Mesenchymal stem cell (in vitro differentiated cells and primary cell): ENCODE results near the gene RBBP8NL.
A peak's percentile ranks its signal among the peaks of the same experiment; 100 is the strongest.

Experiments used
- DNase-seq: peaks from one replicate; pipeline ENCODE4 v3.0.0-alpha.2; 2013
- H2AFZ ChIP-seq: one replicate; pipeline ENCODE4 v1.6.1; 2013; ENCODE audit warnings: low read depth, mild to moderate bottlenecking, control low read depth, inconsistent platforms, low read length, moderate library complexity
- H2AK5ac ChIP-seq: 2 replicates; pipeline ENCODE4 v1.6.1; 2013; ENCODE audit warnings: low read length, moderate library complexity, mild to moderate bottlenecking, inconsistent platforms; ENCODE audit not compliant: severe bottlenecking
- H2BK120ac ChIP-seq: one replicate; pipeline ENCODE4 v1.6.1; 2013; ENCODE audit warnings: low read depth, mild to moderate bottlenecking, inconsistent platforms, low read length, moderate library complexity
- H2BK12ac ChIP-seq, 2 experiments: one replicate each; pipeline ENCODE4 v1.6.1; 2013; ENCODE audit warnings: inconsistent platforms in 2 of 2, low read length in 2 of 2, mild to moderate bottlenecking in 2 of 2, moderate library complexity in 2 of 2, control low read depth in 1 of 2
- H2BK15ac ChIP-seq: one replicate; pipeline ENCODE4 v1.6.1; 2013; ENCODE audit warnings: mild to moderate bottlenecking, low read depth, inconsistent platforms; ENCODE audit not compliant: poor library complexity, severe bottlenecking
- H2BK5ac ChIP-seq: 2 replicates; pipeline ENCODE4 v1.6.1; 2013; ENCODE audit warnings: low read depth, mild to moderate bottlenecking, low read length, control low read depth, inconsistent platforms; ENCODE audit not compliant: poor library complexity, severe bottlenecking
- H3K14ac ChIP-seq, 2 experiments: one replicate each; pipeline ENCODE4 v1.6.1; 2013; ENCODE audit warnings: inconsistent platforms in 2 of 2, low read length in 2 of 2, control low read depth in 1 of 2, mild to moderate bottlenecking in 1 of 2, moderate library complexity in 1 of 2
- H3K18ac ChIP-seq, 2 experiments: one replicate each; pipeline ENCODE4 v1.6.1; 2013; ENCODE audit warnings: inconsistent platforms in 2 of 2, low read length in 2 of 2, control low read depth in 1 of 2, low read depth in 1 of 2, mild to moderate bottlenecking in 1 of 2
- H3K23ac ChIP-seq, 2 experiments: one replicate each; pipeline ENCODE4 v1.6.1; 2013; ENCODE audit warnings: inconsistent platforms in 2 of 2, low read length in 2 of 2, mild to moderate bottlenecking in 2 of 2, moderate library complexity in 2 of 2, control low read depth in 1 of 2
- H3K27ac ChIP-seq: 2 replicates; pipeline ENCODE4 v1.5.1; 2013; ENCODE audit warnings: mild to moderate bottlenecking, moderate library complexity, low read length, control low read depth, inconsistent platforms; ENCODE audit not compliant: poor library complexity, severe bottlenecking
- H3K27me3 ChIP-seq, 2 experiments: 2 replicates each; pipeline versions ENCODE4 v1.6.1 to v1.7.0; 2013; ENCODE audit warnings: low read length in 2 of 2, mild to moderate bottlenecking in 2 of 2, moderate library complexity in 2 of 2, control low read depth in 1 of 2, inconsistent platforms in 1 of 2; ENCODE audit not compliant: control insufficient read depth in 1 of 2, insufficient read depth in 1 of 2
- H3K36me3 ChIP-seq, 2 experiments: 2 replicates each; pipeline versions ENCODE4 v1.6.1 to v1.7.0; 2013; ENCODE audit warnings: low read length in 2 of 2, control low read depth in 1 of 2, inconsistent platforms in 1 of 2, low read depth in 1 of 2, mild to moderate bottlenecking in 1 of 2; ENCODE audit not compliant: insufficient read depth in 2 of 2, control insufficient read depth in 1 of 2
- H3K4ac ChIP-seq, 2 experiments: one replicate each; pipeline ENCODE4 v1.6.1; 2013; ENCODE audit warnings: inconsistent platforms in 2 of 2, low read length in 2 of 2, mild to moderate bottlenecking in 2 of 2, moderate library complexity in 2 of 2, control low read depth in 1 of 2, low read depth in 1 of 2
- H3K4me1 ChIP-seq: 2 replicates; pipeline ENCODE4 v1.6.1; 2013; ENCODE audit warnings: low read depth, low read length, control low read depth; ENCODE audit not compliant: control insufficient read depth, insufficient read depth
- H3K4me2 ChIP-seq: 2 replicates; pipeline ENCODE4 v1.6.1; 2013; ENCODE audit warnings: low read length, mild to moderate bottlenecking, inconsistent platforms; ENCODE audit not compliant: poor library complexity, severe bottlenecking
- H3K4me3 ChIP-seq, 2 experiments: 2 replicates each; pipeline versions ENCODE4 v1.5.1 to v1.7.0; 2013; ENCODE audit warnings: low read length in 2 of 2, mild to moderate bottlenecking in 2 of 2, control low read depth in 1 of 2, low read depth in 1 of 2; ENCODE audit not compliant: insufficient read depth in 1 of 2
- H3K79me1 ChIP-seq: replicated peaks from 2 replicates; pipeline ENCODE4 v1.6.1; 2013; ENCODE audit warnings: mild to moderate bottlenecking, control low read depth, low read length, inconsistent platforms; ENCODE audit not compliant: poor library complexity, severe bottlenecking
- H3K9ac ChIP-seq: 2 replicates; pipeline ENCODE4 v1.7.0; 2013; ENCODE audit warnings: mild to moderate bottlenecking, low read length, moderate library complexity
- H3K9me3 ChIP-seq: 2 replicates; pipeline ENCODE4 v1.7.0; 2013; ENCODE audit warnings: mild to moderate bottlenecking, low read length; ENCODE audit not compliant: control insufficient read depth
- H4K8ac ChIP-seq: one replicate; pipeline ENCODE4 v1.6.1; 2013; ENCODE audit warnings: inconsistent platforms, mild to moderate bottlenecking, low read length, moderate library complexity
- H4K91ac ChIP-seq: one replicate; pipeline ENCODE4 v1.6.1; 2013; ENCODE audit warnings: mild to moderate bottlenecking, low read length, inconsistent platforms
- WGBS: methylation state at CpG from one replicate; pipeline ENCODE4 v1.1.7; 2013; ENCODE audit warnings: mixed read lengths; 5-methylcytosine and 5-hydroxymethylcytosine counted together

The RBBP8NL gene

DNA sequence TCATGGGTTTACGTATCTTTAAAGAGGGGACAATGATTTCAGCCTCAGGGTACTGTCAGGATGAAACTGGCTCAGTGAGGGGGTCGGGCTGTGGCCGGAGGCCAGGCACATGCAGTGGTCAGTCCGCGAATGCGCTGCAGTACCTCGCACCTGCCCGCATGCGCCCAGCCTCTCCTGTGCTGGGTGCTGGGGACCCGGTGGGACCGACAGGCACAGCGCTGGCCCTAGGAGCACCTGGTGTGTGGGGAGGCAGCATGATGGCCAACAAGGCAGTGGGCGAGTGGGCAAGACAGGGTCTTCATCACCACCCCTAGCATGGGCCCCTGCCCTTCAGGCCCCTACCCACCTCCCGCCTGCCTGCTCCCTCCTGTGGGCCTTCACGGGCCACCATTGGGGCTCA, 19.3 kb downstream of the RBBP8NL start:
- WGBS = 92% methylated on average over 15 of the region's 15 CpGs
- H3K27me3 ChIP-seq = peaks cover 7 to 41% of the 10 kb centered on the region in 2 experiments
- peaks cover 0 to 15% of the 10 kb centered on the region in 2 experiments for H3K36me3 ChIP-seq
- H2BK12ac ChIP-seq = no peak overlapping the region
- no peak overlapping the region for H3K23ac ChIP-seq
- H2BK120ac ChIP-seq = no peak overlapping the region
- no peak overlapping the region for H2AFZ ChIP-seq
- H3K79me1 ChIP-seq = peaks cover 18% of the 10 kb centered on the region
- H2BK5ac ChIP-seq = no peak overlapping the region
- no peak overlapping the region for H2AK5ac ChIP-seq
- no peak overlapping the region for H3K4ac ChIP-seq
- peak overlapping the region; percentile 14 for H4K91ac ChIP-seq
- H3K9ac ChIP-seq = no peak overlapping the region
- no peak overlapping the region for H3K4me3 ChIP-seq
- H3K27ac ChIP-seq = no peak overlapping the region
- H3K4me1 ChIP-seq = peaks cover 41% of the 10 kb centered on the region
- DNase-seq = no peak
- no peak overlapping the region for H3K14ac ChIP-seq
- no peak overlapping the region for H4K8ac ChIP-seq
- no peak overlapping the region for H2BK15ac ChIP-seq
- H3K4me2 ChIP-seq = no peak overlapping the region
- no peaks in the 10 kb centered on the region for H3K9me3 ChIP-seq
- no peak overlapping the region for H3K18ac ChIP-seq

DNA sequence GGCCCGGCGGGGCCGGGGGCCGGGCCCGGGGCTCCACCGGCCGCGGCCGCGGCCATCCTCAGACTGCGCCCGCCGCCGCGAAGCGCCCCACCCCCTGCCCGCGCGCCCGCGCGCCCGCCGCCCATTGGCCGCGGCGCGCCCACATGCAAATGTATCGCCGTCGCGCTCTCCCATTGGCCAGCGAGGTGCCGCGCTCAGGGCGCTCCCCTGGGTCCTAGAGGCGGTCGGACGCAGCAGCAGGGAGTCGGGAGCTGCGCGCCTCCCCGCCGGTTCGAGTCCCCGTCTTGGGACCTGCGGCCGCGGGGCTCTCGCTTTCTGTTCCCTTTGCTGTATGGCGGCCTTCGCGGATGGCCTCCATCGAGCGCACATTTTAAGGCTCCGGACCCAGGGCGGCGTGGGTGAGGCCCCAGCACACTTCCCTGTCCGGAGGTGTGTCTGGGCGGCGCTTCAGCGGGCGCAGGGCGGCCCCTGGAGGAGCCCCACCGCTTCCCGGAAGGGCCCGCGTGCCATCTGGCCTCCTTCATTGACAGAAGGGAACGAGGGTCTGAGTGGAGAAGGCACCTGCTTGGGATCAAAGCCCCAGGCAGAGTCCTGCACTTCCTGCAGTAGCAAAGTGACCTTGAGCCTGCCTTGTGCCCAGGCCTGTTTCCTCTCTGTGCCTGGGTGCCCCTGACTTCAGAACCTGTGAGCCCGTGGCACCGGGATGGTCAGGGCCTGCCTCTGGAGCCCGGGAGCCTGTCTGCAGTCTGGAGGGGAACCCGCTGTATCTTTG, 19.9 kb downstream of the RBBP8NL start, which contains the start of gene CABLES2:
Gene CABLES2, minus strand, starts transcription at position 65 of the 772 bp plus-strand sequence. Its CDS starts 9 bp downstream, at position 56.
- H3K23ac ChIP-seq = peak within 1 kb of the TSS in 1 of 2 experiments; percentile 9
- H3K4ac ChIP-seq = peak within 1 kb of the TSS; percentile 24 to 47
- peak within 1 kb of the TSS; percentile 75 to 87 for H3K4me3 ChIP-seq
- peak; percentile 93 for DNase-seq
- no peak within 1 kb of the TSS for H2BK12ac ChIP-seq
- H3K9ac ChIP-seq = peak within 1 kb of the TSS; percentile 88
- H3K36me3 ChIP-seq = peaks cover 0 to 21% of the 10 kb centered on the region in 2 experiments
- H3K79me1 ChIP-seq = peaks cover 20% of the 10 kb centered on the region
- no peak within 1 kb of the TSS for H2BK5ac ChIP-seq
- H3K4me1 ChIP-seq = peaks cover 41% of the 10 kb centered on the region
- H2AK5ac ChIP-seq = no peak within 1 kb of the TSS
- WGBS = 9% methylated on average over 57 of the region's 73 CpGs
- H3K18ac ChIP-seq = peak within 1 kb of the TSS; percentile 16 to 74
- peak within 1 kb of the TSS; percentile 45 for H4K8ac ChIP-seq
- peak within 1 kb of the TSS; percentile 9 for H4K91ac ChIP-seq
- peaks cover 7 to 37% of the 10 kb centered on the region in 2 experiments for H3K27me3 ChIP-seq
- H3K27ac ChIP-seq = no peak within 1 kb of the TSS
- peak within 1 kb of the TSS; percentile 59 for H2BK120ac ChIP-seq
- H3K4me2 ChIP-seq = peak within 1 kb of the TSS; percentile 58
- peak within 1 kb of the TSS in 1 of 2 experiments; percentile 61 for H3K14ac ChIP-seq
- H2AFZ ChIP-seq = peak within 1 kb of the TSS; percentile 48
- H3K9me3 ChIP-seq = no peaks in the 10 kb centered on the region
- H2BK15ac ChIP-seq = no peak within 1 kb of the TSS

DNA sequence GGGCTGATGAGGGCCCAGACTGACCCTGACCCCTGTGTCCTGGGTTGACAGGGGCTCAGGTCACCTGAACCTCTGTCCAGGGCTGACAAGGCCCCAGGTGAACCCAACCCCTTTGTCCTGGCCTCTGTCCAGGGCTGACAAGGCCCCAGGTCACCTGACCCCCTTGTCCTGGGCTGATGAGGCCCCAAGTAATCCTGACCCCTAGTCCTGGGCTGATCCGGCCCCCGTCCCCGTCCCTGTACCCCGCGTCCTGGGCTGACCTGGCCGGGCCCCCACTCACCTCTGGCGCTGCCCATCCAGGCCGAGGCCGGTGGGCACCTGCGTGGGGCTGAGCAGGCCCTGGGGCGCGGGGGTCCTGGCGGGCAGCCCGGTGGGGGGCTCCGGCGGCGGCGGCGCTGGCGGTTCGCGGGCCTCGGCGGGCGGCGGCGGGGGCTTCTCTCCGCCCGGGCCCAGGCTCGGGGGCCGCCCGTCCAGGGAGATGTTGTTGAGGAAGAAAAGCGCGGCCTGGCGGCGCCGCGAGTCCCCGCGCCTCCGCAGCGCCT, 20.6 kb downstream of the RBBP8NL start:
- no peaks in the 10 kb centered on the region for H3K9me3 ChIP-seq
- H3K14ac ChIP-seq = peak overlapping the region in 1 of 2 experiments; percentile 61
- peak overlapping the region in 1 of 2 experiments; percentile 47 for H3K4ac ChIP-seq
- peak overlapping the region in 1 of 2 experiments; percentile 9 for H3K23ac ChIP-seq
- no peak overlapping the region for H2BK15ac ChIP-seq
- H2BK120ac ChIP-seq = peak overlapping the region; percentile 59
- H2AFZ ChIP-seq = peak overlapping the region; percentile 34
- DNase-seq = no peak
- no peak overlapping the region for H2AK5ac ChIP-seq
- no peak overlapping the region for H3K27ac ChIP-seq
- no peak overlapping the region for H3K18ac ChIP-seq
- H3K9ac ChIP-seq = peak overlapping the region; percentile 88
- H2BK5ac ChIP-seq = no peak overlapping the region
- H3K4me3 ChIP-seq = peak overlapping the region; percentile 75 to 87
- H3K79me1 ChIP-seq = peaks cover 20% of the 10 kb centered on the region
- peaks cover 41% of the 10 kb centered on the region for H3K4me1 ChIP-seq
- peaks cover 4 to 30% of the 10 kb centered on the region in 2 experiments for H3K27me3 ChIP-seq
- H3K36me3 ChIP-seq = peaks cover 0 to 25% of the 10 kb centered on the region in 2 experiments
- 4% methylated on average over 10 of the region's 42 CpGs for WGBS
- H3K4me2 ChIP-seq = peak overlapping the region; percentile 58
- H4K8ac ChIP-seq = no peak overlapping the region
- peak overlapping the region; percentile 9 for H4K91ac ChIP-seq
- no peak overlapping the region for H2BK12ac ChIP-seq

DNA sequence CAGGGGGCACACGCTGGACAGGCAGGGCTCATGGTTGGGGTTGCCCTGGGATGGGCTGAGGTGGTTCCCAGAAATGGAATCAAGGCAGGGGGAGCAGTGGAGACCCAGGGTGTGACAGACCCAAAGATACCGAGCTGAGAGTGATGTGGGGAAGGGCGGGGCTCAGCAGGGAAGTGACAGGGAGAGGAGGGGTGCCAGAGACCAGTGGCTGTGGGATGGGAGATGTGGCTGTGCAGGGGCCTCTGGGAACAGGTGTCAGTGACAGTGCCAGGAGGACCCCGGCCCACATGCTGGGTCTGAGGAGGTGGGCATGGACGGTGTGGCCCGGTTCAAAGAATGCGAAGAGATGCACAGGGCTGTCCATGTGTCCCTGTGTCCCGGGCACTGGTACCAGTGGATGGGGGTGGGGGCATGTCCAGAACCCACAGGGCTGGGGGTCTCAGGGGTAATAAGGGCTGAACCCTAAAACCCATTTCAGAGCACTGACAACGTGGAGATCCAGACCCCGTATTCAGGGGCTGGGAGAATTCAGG, 21.3 kb downstream of the RBBP8NL start:
- peaks cover 4 to 24% of the 10 kb centered on the region in 2 experiments for H3K27me3 ChIP-seq
- H4K8ac ChIP-seq = no peak overlapping the region
- H3K18ac ChIP-seq = no peak overlapping the region
- H2AFZ ChIP-seq = no peak overlapping the region
- no peak overlapping the region for H2BK15ac ChIP-seq
- 77% methylated on average over 10 of the region's 10 CpGs for WGBS
- H2BK12ac ChIP-seq = no peak overlapping the region
- H3K4me3 ChIP-seq = peak overlapping the region; percentile 75 to 87
- H4K91ac ChIP-seq = peak overlapping the region; percentile 8
- peak overlapping the region; percentile 88 for H3K9ac ChIP-seq
- no peak for DNase-seq
- peak overlapping the region in 1 of 2 experiments; percentile 61 for H3K14ac ChIP-seq
- peaks cover 26% of the 10 kb centered on the region for H3K79me1 ChIP-seq
- H3K4me2 ChIP-seq = peak overlapping the region; percentile 58
- no peak overlapping the region for H3K4ac ChIP-seq
- H2BK5ac ChIP-seq = no peak overlapping the region
- no peaks in the 10 kb centered on the region for H3K9me3 ChIP-seq
- H2AK5ac ChIP-seq = no peak overlapping the region
- H3K36me3 ChIP-seq = peaks cover 0 to 32% of the 10 kb centered on the region in 2 experiments
- peak overlapping the region in 1 of 2 experiments; percentile 43 for H3K23ac ChIP-seq
- H3K27ac ChIP-seq = no peak overlapping the region
- H3K4me1 ChIP-seq = peaks cover 43% of the 10 kb centered on the region
- H2BK120ac ChIP-seq = no peak overlapping the region
